Body of pancreas (tissue), 4 donors: ENCODE measurements around the gene RHOV. TPM values are rescaled to one million over a fixed set of nuclear protein-coding genes. Genes with fewer than 3 reads are reported as not detected.

Source experiments
- ATAC-seq: fragments of 150-250 bp; one replicate; pipeline ENCODE4 v1.9.1; 2016
- DNase-seq, 4 donors: peaks; one replicate each; pipeline ENCODE4 v3.0.0-alpha.2; 2019
- H3K27ac ChIP-seq, 4 donors: fragments of 200-600 bp; sonication (generic); 1 replicate in 3 of 4; 2 replicates in 1 of 4; pipeline versions ENCODE4 v1.5.1 to v1.6.1; 2016 to 2019; ENCODE audit warnings: mild to moderate bottlenecking in 1 of 4, mixed read lengths in 1 of 4, moderate library complexity in 1 of 4
- H3K27me3 ChIP-seq, 2 donors: fragments of 200-600 bp; sonication (generic); one replicate each; pipeline ENCODE4 v1.6.0; 2016; ENCODE audit warnings: mild to moderate bottlenecking in 1 of 2
- H3K36me3 ChIP-seq, 2 donors: fragments of 200-600 bp; sonication (generic); replicated peaks in 1 of 2; 2 replicates each; pipeline ENCODE4 v1.5.1; 2016; ENCODE audit warnings: low read depth in 2 of 2; ENCODE audit not compliant: insufficient read depth in 1 of 2
- H3K4me1 ChIP-seq: fragments of 200-600 bp; sonication (generic); one replicate; pipeline ENCODE4 v1.6.0; 2016
- H3K4me3 ChIP-seq, 2 donors: fragments of 200-600 bp; sonication (generic); 1 replicate in 1 of 2; 2 replicates in 1 of 2; pipeline ENCODE4 v1.5.1; 2016 to 2019
- H3K9me3 ChIP-seq, 3 donors: fragments of 200-600 bp; sonication (generic); 1 replicate in 2 of 3; 2 replicates in 1 of 3; pipeline ENCODE4 v1.5.1; 2016
- CTCF ChIP-seq, 7 experiments: fragments of 450-650 bp in 4 of 7; fragments of 200-600 bp in 3 of 7; sonication (generic) in 3 of 7; IDR thresholded peaks; one replicate each; pipeline ENCODE4 v1.5.1; 2016 to 2019; ENCODE audit warnings: antibody characterized with exemption in 7 of 7
- POLR2A ChIP-seq, 3 donors: fragments of 450-650 bp; IDR thresholded peaks; one replicate each; pipeline ENCODE4 v1.6.1; 2016; ENCODE audit warnings: antibody characterized with exemption in 3 of 3, mild to moderate bottlenecking in 2 of 3
- WGBS, 2 donors: methylation state at CpG; one replicate each; pipeline ENCODE4 v1.1.5; 2017; 5-methylcytosine and 5-hydroxymethylcytosine counted together
- intact Hi-C: fragments of 100-400 bp; cut with DNase I; formaldehyde crosslinking; loops from one replicate; pipeline ENCODE4 v1.15.1; 2023
- total RNA-seq, 2 donors: library from RNA; depleted of rRNA; stranded (reverse); fragments of >200 nt; gene quantifications; one replicate each; pipeline ENCODE4 v1.1.0, GENCODE V29; 2016

RHOV gene
- total RNA-seq, 2 donors from 2014 or later, result 6.2 to 6.3 TPM

GRCh38 chr15:40911693-40912092 is 37.7 kb upstream of the RHOV start:
- Histone ChIP-seq H3K9me3 (no peaks in the 10 kb centered on the region), H3K4me1 (peaks cover 15% of the 10 kb centered on the region), H3K4me3 (no peak overlapping the region), H3K27ac (no peak overlapping the region), H3K27me3 (no peaks in the 10 kb centered on the region), H3K36me3 (no peaks in the 10 kb centered on the region)
- intact Hi-C loops, result no loop called here
- ATAC-seq (no peak), DNase-seq (no peak)
- 74 to 75% methylated on average over 2 of the region's 2 CpGs for WGBS, 2 donors
- TF ChIP-seq CTCF (IDR thresholded peaks at IDR 0.05) (no peak), POLR2A (IDR thresholded peaks at IDR 0.05) (no peak)

GRCh38 chr15:40911141-40911540 is 37.1 kb upstream of the RHOV start:
- Histone ChIP-seq H3K36me3 (no peaks in the 10 kb centered on the region), H3K4me3 (no peak overlapping the region), H3K27me3 (no peaks in the 10 kb centered on the region), H3K9me3 (no peaks in the 10 kb centered on the region), H3K27ac (no peak overlapping the region), H3K4me1 (peaks cover 20% of the 10 kb centered on the region)
- TF ChIP-seq CTCF (IDR thresholded peaks at IDR 0.05) (no peak), POLR2A (IDR thresholded peaks at IDR 0.05) (no peak)
- ATAC-seq (no peak), DNase-seq (no peak)
- 77 to 85% methylated on average over 7 of the region's 7 CpGs for WGBS, 2 donors
- intact Hi-C loops, result no loop called here

GRCh38 chr15:40909662-40910630 is 35.9 kb upstream of the RHOV start:
- WGBS, 2 donors, result 62 to 64% methylated on average over 16 to 17 of the region's 17 CpGs
- Histone ChIP-seq H3K36me3 (no peaks in the 10 kb centered on the region), H3K27me3 (no peaks in the 10 kb centered on the region), H3K27ac (no peak overlapping the region), H3K4me1 (peaks cover 27% of the 10 kb centered on the region), H3K9me3 (no peaks in the 10 kb centered on the region), H3K4me3 (no peak overlapping the region)
- no peak for TF ChIP-seq POLR2A (IDR thresholded peaks at IDR 0.05)
- no peak for TF ChIP-seq CTCF (IDR thresholded peaks at IDR 0.05)
- intact Hi-C loops, result no loop called here
- DNase-seq, result peak; percentile 24 to 53 (median 40)
- no peak for ATAC-seq

GRCh38 chr15:40908095-40908494 is 34.1 kb upstream of the RHOV start:
- WGBS, 2 donors, result 56 to 65% methylated on average over 6 to 7 of the region's 7 CpGs
- TF ChIP-seq POLR2A (IDR thresholded peaks at IDR 0.05), result no peak
- TF ChIP-seq CTCF (IDR thresholded peaks at IDR 0.05), result no peak
- ATAC-seq (no peak), DNase-seq (no peak)
- intact Hi-C loops, result no loop called here
- H3K4me3 ChIP-seq, result no peak overlapping the region
- no peaks in the 10 kb centered on the region for H3K27me3 ChIP-seq
- no peaks in the 10 kb centered on the region for H3K9me3 ChIP-seq
- peaks cover 0 to under 1% of the 10 kb centered on the region in 2 donors for H3K36me3 ChIP-seq
- peaks cover 36% of the 10 kb centered on the region for H3K4me1 ChIP-seq
- no peak overlapping the region for H3K27ac ChIP-seq
